GM18951 (cell line): Measurements from ENCODE around the gene SLC25A13.
"Not testable (repeated sequence)": the region's sequence is repeated elsewhere in the genome, so short reads cannot be mapped to it uniquely, and the experiment has no call there.

Experiments used
- POLR2A ChIP-seq: IDR thresholded peaks from 4 replicates; pipeline ENCODE4 v1.6.1; 2011; ENCODE audit warnings: mild to moderate bottlenecking; ENCODE audit not compliant: insufficient read length, insufficient read depth; ENCODE audit errors: extremely low read depth
- in situ Hi-C: fragments of 300-500 bp; cut with MboI; formaldehyde crosslinking; loops from one replicate; pipeline ENCODE4 v1.12.0; 2022; ENCODE audit warnings: low sequenced_read_pairs, mixed read lengths, inconsistent platforms; ENCODE audit not compliant: unreplicated experiment

The SLC25A13 gene

DNA sequence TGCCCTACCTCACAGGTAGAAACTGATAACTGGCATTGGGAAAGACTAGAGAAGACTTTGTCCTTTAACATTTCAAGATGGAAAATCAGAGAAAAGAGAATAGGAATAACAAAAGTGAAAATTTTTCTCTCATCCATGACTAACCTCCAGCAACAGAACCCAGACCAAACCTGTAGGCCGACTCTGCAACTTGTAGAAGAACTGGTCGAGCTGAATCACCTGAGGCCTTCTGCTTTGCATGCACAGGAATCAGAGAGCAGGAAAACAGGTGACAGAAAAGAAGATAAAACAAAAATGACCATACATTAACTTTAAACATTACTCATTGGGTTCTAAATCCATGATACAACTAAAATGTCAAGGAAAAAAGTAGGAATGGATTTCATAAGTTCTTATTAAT lies 137.1 kb downstream of the SLC25A13 start:
- no peak for TF ChIP-seq POLR2A
- in situ Hi-C loops = no loop called here

DNA sequence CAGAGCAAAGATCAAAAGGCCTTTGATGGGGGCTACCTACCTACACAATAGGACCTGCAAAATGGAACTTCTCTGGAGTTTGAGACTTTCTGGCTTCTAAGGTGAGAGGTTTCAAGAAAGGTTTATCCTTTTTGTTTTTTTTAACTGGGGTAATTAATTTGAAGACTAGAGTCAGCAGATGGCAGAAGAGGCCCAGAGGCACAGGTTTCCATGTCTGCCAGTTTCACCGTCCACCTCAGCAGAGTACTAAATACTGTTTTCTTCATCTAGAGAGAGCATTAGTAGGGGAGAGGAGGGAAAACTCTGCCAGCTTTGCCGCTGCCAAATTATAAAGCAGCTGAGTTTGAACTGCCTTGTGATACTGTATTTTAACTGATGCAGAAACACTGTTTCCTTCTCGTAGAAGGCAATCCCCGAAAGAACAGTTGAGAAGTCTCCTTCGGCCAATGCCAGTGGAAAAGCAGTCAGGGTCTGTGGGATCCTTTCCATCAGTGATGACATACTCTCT lies 138.7 kb downstream of the SLC25A13 start:
- in situ Hi-C loops = no loop called here
- no peak for TF ChIP-seq POLR2A

DNA sequence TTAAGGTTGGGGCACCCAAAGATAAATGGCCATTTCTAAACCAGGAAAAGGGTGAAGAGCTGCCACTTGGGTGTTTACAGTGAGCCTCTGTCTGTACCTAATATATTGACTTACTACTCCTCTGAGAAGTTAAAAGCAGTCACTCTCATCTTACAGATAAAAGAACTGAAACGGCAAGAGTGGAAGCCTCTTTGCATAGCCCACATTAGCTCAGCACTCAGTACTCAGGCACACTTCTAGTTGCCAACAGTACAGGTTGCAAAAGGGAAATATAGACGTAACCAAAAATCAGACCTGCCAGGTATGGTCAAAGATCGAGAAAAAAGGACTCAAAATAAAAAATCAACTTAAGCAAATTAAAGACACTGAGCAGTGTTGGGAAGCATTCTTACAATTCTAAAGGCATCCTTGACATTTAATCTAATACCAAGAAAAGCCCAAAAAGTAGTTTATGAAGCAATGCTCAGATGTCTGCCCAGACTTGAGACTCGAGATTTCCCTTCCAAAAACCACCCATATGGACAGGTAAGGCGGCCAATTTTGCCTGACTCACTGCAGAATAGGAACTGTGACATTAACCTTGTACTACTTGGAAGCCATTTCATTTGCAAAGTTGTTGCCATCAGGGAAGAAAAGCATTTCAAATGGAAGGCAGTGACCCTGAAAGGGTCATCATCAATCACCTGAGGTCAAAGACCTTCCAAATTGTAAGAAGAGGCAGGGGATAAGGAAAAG lies 139.3 kb downstream of the SLC25A13 start:
- in situ Hi-C loops = no loop called here
- TF ChIP-seq POLR2A = no peak

DNA sequence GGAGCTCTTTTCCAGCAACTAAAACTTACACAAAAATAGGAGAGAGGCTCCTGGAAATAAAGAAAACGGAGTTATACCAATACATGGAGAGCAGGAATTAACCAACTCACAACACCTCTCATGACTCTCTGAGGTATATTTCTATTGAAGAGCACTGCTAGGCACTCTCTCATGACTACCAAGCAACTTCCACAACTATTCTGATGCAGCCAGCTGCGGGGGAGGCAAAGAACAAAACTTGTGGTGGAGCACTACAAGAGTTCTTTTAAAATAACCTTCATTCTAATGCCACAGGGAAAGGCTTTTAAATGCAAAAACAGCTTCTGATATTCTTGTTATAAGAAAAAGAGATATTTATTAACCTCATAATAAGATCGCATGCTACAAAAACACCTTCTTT lies 140.7 kb downstream of the SLC25A13 start:
- in situ Hi-C loops = no loop called here
- TF ChIP-seq POLR2A = no peak

DNA sequence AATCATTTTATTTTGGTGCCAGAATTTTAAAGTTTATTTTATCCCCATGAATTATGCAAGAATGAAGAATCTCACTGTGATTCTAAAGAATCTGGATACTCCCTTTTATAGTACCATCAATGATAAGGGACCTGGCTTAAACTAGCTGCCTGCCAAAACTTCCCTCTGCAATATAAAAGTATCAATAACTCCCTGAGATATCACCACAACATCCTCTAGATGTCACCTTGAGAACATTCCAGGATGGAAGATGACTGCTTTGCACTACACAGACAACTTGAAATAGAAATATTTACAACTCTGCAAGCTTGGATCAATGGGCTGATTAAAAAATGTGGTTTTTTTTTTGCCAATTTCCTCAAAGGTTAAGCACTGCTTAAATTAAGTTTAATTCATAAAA lies 142.1 kb downstream of the SLC25A13 start:
- TF ChIP-seq POLR2A = no peak
- in situ Hi-C loops = no loop called here

DNA sequence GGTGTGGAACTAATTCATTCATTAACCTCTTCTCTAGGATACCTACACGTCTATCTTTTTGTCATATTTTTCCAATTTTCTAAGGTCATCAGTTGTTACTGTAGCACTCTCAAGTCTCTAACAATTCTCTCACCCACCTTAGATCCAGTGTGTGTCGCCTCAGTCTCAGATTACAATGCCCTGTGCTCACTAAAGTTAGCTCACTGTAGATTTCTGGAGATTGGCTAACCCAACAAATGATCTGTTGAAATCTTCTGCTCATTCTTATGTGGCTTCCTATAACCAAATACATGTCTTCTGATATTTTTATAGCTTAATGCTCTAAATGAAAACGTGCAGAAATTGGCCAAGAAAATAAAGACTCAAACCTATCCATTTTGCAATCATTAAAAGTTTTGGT lies 142.6 kb downstream of the SLC25A13 start:
- no peak for TF ChIP-seq POLR2A
- in situ Hi-C loops = no loop called here

DNA sequence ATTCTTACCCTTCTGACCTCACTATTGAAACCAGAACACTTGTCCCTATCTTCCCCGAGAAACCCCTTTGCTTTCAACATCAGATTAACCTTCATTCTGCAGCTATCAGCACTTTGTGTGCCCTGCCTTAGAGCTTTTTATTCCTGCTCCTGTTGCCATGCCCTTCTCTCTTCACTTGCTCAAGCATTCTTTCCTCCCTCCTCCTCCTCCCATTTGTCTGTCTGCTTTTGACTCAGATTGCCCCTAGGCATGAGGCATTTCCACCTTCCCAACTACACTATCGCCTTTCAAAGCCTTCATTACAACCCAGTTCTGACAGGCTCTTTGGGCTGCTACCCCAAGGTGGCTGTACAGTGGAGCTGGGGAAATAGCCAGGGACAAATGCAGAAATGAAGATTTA lies 143.3 kb downstream of the SLC25A13 start:
- no peak for TF ChIP-seq POLR2A
- in situ Hi-C loops = no loop called here

DNA sequence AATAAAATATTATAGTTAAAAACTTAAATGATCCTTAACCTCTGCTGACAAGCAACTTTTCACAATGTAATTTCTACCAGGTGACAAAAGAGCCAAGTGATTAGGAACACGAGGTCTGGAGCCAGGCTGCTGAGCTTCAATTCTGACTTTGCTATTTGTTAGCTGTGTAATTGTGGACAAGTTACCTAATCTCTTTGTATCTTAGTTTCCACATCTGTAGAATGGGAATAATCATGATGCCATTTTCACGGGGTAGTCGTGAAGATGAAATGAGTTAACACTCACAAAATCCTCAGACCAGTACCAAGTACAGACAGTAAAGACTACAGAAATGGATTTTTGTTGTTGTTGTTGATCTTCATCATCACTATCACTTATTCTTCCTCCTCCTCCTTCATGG lies 144.5 kb downstream of the SLC25A13 start:
- in situ Hi-C loops = no loop called here
- TF ChIP-seq POLR2A = no peak

DNA sequence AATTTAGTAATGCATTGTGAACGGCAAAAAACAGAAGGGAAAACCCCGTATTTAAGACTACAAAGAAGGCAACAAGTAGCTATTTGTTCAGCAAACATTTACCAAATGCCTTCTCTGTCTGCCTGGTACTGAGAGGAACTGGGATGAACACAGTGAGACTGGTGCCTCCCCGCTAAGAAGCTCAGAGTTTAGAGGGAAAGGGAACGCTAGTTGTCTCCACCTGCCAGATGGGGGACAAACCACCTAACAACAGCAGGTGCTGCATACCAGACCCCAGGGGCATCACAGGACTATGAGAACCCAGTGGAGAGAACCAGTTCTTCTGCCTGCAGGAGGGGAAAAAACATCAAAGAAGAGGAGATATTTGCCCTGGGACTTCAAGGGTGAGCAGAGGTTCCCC lies 147.1 kb downstream of the SLC25A13 start:
- TF ChIP-seq POLR2A = no peak
- in situ Hi-C loops = no loop called here

DNA sequence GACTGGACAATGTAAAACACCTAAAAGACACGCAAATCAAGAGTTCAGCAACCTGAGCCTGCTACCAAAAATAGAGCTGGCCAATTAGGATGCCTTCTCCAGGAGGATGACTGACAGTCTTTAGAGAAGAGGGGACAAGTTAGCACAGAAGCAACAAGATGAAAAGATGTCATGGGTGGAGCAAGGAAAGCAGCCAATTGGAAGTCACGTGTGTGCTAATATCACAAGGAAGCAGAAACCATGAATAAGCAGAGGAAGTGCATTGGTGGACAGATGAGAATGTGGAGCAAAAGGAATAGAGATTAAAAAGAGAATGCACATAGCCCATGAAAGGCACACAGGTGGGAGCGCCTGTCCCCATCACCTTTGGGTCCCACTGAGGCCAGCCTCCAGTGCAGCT lies 148.1 kb downstream of the SLC25A13 start:
- no peak for TF ChIP-seq POLR2A
- in situ Hi-C loops = no loop called here

DNA sequence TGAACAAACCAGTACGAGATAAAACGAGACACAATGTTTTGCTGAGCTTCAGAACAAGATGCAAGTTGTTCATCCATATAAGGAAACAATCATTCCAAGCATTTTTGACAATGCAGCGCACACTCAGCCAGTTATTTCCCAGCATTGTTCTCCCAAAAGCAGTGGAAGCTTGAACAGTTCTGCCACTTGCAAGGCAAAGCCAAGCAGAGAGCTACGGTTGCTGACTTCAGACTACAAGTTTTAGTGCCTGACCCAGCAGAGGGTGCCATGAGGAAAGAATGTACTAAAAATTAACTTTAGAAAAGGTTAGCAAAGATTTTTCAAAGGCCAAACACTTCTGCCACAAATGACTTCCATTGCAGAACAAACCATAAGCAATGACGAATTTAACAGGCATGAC lies 152.5 kb downstream of the SLC25A13 start:
- no peak for TF ChIP-seq POLR2A
- in situ Hi-C loops = no loop called here

DNA sequence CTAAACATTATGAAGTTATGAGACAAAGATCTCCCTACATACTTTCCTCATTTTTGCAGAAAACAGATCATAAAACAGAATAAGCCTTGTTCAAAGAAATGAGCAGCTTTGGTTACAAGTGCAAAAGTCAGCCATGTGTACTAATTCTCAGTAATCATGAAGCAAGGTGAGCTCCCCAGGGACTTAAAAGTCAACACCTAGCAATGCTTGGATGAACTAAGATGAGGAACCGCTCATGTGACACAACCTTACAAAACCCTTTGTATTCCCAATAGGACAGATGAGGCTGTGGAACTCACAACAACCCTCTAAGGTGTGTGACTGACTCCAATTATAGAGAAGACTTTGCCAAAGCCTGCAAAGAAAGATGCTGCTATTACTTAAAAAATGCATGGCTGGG lies 154.5 kb downstream of the SLC25A13 start:
- in situ Hi-C loops = no loop called here
- no peak for TF ChIP-seq POLR2A

DNA sequence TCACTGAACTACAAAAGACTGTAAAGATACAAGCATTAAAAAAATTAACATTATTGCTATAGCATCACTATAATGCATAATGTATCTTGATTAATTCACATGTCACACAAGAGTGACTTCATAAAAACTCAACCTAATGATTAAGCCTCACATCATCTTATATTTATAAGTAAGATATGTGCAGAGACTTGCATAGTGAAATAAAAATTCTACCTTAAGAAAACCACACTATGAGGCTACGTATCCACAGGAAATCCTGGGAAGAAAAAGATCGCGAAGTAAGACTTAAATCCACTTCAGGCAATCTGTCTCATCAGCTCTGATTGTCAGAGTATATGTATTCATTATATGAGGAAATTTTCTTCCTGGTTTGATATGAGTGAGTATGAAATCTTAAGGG lies 160.0 kb downstream of the SLC25A13 start:
- TF ChIP-seq POLR2A = no peak
- in situ Hi-C loops = no loop called here

DNA sequence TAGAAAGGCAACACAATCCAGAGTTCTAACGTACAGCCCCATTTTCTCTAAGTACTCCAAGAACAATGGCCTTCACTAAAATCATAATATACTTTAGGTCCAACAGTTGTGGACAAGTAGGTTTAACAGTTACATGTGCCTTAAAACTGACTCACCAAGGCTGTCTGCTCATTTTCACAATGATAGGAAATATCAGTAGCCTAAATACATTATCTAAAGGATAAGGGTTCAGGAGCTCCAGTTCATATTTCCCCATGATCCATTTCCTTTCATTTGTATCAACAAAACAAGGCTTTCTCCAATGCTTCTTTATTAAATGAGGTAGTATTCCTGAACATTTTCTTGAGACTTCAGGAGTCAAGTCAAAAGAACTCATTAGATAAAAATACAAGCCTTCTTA lies 164.0 kb downstream of the SLC25A13 start:
- in situ Hi-C loops = no loop called here
- TF ChIP-seq POLR2A = no peak

DNA sequence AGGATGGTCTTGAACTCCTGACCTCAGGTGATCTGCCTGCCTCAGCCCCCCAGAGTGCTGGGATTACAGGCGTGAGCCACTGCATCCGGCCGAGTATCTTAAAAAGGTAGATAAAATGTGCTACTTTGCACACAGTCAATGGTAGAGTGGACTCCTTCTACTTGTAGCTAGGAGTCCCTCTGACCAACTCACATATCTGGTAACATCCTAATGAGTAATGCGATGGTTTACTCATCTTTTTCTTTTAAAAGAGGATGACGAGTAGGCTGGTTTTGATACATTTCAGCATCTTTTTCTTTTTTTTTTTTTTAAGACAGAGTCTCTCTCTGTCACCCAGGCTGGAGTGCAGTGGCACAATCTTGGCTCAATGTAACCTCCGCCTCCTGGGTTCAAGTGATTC lies 167.4 kb downstream of the SLC25A13 start:
- in situ Hi-C loops = not testable (repeated sequence)
